Glomerular visceral epithelial cell (primary cell): Measurements from ENCODE around the gene PSMB2.

ENCODE experiments used
- DNase-seq: peaks from one replicate; pipeline ENCODE4 v3.0.0-alpha.2; 2016; ENCODE audit errors: extremely low spot score

PSMB2 gene

GRCh38 chr1:35572296-35572695 lies 69.0 kb downstream of the PSMB2 start:
- no peak for DNase-seq

DNA sequence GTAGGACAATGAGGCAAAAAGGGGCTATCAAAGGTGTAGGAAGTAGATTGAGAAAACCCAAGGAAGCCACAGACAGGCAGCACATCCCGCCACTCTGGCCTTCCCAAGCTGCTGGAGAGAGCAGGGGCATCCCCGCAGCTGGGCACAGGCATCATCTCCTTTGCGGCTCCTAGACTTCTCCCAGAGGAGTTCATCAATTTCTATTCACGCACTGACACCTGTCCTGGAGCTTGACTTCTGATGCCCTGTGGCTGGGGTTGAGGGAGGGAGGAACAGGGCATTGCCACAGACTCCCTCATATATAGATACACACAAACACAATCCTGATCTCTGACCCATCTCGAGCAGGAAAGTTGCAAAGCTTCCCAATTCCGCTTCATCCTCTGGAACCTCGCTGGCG lies 70.1 kb downstream of the PSMB2 start:
- DNase-seq = no peak

- no peak for DNase-seq
Measured at GRCh38 chr1:35570589-35571137, 70.7 kb downstream of the PSMB2 start.

GRCh38 chr1:35569936-35570335 lies 71.4 kb downstream of the PSMB2 start:
- no peak for DNase-seq

DNA sequence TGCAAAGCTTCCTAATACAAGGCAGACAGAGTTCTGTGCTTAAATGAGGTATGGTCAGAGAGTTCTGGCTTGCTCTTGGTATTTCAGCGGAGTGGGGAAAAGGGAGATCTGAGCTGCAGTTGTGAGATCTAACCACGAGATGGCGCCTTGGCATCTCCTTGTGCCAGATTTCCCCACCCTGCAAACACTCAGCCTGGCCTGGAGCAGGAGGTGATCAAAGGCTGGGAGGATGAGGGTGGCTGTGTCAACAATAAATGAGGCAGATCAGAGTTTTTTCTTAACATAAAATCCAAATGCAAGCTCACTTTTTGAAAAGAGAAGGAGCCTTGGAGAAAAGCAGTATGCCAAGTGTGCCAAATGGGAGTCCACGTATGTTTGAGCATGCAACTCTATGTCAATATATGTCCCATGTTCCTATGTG lies 72.3 kb downstream of the PSMB2 start:
- DNase-seq = peak; percentile 70

DNA sequence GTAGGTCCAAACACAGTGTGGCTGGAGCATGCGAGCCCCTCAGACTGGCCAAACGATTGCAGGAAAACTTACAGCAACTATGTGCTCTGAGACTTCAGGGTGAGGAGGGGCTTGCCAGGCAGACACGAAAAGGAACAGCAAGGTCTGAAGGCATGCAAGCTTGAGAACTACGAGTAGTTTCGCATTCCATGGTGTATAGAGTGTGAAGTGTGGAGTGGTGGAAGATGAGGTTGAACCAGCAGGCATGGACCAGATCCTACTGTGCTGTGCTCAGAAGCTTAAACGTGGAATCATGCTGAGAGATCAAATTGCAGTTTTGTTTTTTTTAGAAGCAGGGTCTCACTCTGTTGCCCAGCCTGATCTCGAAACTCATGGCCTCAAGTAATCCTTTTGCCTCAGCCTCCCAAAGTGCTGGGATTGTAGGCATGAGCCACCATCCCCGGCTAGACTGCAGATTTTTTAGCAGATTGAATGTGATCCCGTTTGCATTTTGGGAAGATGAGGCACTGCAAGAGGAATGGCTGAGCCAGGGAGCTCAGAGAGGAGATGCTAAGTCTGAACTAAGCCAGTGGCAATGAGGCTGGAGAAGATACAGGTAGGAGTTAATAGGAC lies 73.3 kb downstream of the PSMB2 start:
- DNase-seq = no peak

- DNase-seq = no peak
Measured at GRCh38 chr1:35565742-35566133, 75.6 kb downstream of the PSMB2 start.

DNA sequence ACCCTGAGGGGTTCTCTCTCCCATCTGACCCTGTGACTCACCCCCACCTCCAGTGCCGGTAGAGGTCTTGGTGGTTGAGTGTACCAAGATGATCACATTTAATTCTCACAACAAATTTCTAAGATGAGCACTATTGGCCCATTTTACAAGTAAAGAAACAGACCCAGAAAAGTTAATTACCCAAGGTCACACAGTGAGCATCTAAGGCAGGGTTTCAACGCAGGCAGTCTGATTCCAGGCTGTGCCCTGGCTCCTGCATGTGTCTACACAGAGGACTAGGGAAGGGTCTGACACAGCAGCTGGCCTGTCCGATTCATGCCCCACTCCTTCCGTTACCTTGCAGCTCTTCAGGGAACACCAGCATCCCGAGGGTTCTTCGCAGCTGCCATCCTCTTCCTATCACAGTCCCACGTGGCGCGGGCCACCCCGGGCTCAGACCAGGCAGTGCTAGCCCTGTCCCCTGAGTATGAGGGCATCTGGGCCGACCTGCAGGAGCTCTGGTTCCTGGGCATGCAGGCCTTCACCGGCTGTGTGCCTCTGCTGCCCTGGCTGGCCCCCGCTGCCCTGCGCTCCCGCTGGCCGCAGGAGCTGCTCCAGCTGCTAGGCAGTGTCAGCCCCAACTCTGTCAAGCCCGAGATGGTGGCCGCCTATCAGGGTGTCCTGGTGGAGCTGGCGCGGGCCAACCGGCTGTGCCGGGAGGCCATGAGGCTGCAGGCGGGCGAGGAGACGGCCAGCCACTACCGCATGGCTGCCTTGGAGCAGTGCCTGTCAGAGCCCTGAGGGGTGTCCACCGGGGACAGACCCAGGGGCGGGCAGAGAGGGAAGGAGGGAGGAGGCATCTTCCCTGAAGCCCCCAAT lies 76.2 kb downstream of the PSMB2 start:
- no peak for DNase-seq

GRCh38 chr1:35564037-35564883 lies 77.1 kb downstream of the PSMB2 start:
- peak; percentile 80 for DNase-seq

- DNase-seq = no peak
Measured at GRCh38 chr1:35563166-35563565, 78.2 kb downstream of the PSMB2 start.

GRCh38 chr1:35561972-35562680 lies 79.2 kb downstream of the PSMB2 start:
- no peak for DNase-seq

DNA sequence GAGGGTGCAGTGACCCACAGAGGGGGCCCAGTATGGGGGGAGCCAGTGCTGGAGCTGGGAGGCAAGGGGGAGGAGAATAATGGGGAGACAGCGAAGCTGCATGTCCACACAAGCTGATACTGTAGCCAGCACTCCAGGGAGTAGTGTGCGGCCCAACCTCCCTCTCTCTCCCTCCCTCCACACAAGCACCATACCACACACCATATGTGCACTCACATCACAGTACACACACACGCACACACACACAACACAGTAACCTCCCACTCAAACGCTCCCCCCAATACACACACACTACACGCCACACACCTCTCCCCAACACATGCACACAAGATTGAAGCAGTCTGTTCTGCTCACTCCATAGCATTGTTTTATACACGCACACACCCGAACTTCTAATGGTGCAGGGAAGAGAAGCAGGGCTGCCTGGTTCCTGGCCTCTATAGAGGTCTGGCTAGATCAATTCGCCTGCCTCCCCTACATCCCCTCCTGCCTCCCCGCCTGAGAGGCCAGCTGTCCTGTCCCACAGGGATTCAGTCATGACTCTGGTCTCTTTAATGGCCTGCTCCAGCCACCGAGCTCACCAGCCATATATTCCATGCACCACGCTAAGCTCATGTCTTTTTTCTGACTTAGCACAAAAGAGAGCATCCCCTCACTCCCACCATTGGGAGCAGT lies 79.9 kb downstream of the PSMB2 start:
- DNase-seq = no peak

GRCh38 chr1:35560256-35561225 lies 80.8 kb downstream of the PSMB2 start:
- no peak for DNase-seq

- DNase-seq = no peak
Measured at GRCh38 chr1:35559317-35559944, 81.9 kb downstream of the PSMB2 start.

- DNase-seq = no peak
Measured at GRCh38 chr1:35558374-35559316, 82.7 kb downstream of the PSMB2 start.

DNA sequence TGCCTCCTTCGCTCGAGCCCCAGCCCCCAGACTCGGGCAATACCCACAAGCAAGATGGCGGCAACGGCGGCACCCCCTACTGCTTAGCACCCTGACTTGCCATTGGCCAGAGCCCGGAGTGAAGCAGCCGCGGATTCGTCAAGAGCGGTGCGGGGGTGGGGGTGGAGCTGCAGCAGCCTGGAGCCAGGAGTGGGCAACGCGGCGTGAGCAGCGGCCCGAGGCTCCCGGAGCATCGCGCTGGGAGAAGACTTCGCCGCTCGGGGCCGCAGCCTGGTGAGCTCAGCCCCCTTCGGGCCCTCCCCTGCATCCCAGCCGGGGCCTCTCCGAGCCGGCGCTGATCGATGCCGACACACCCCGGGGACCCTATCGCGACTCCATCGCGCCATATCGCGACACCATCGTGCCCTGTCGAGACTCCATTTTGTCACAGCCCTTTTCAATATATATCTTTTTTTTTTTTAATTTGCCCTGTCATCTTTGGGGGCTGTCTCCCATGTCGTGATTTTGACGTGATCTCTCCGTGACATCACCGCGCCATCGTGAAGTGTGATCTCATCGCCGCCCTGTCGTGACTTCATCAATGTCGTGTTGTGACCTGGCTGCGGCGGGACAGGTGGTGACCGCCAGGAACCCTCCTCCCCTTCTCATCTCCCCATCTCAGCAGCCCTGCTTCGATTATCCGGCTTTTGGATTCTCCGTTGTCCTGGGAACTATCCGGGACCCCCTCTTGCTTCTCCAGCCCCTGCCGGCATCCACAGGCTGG lies 83.5 kb downstream of the PSMB2 start, which contains the start of gene NCDN:
Gene NCDN (plus strand): TSS at position 189 of the 763 bp plus-strand sequence. CDS start 392 bp downstream, at position 581.
- DNase-seq = peak; percentile 97

- peak; percentile 66 for DNase-seq
Measured at GRCh38 chr1:35557118-35557610, 84.2 kb downstream of the PSMB2 start, which contains the start of gene KIAA0319L. TSS of gene KIAA0319L (minus strand) at chr1:35557403. CDS start at chr1:35554491, 2,912 bp downstream.
